Subcutaneous adipose tissue (tissue), 4 donors: Measurements from ENCODE around the gene TMEM151B. TPM values are rescaled to one million over a fixed set of nuclear protein-coding genes. Genes with fewer than 3 reads are reported as not detected.

Source experiments
- total RNA-seq, 4 donors: library from RNA; depleted of rRNA; stranded (reverse); fragments of >200 nt; gene quantifications; one replicate each; pipeline ENCODE4 v1.1.0, GENCODE V29; 2016
- TF ChIP-seq, protein P1 (sequence below): fragments of 450-650 bp; IDR thresholded peaks from one replicate; pipeline ENCODE4 v1.5.1; 2016; ENCODE audit warnings: low read depth, mild to moderate bottlenecking, control low read depth, antibody characterized with exemption, moderate library complexity

The TMEM151B gene
- total RNA-seq, 4 donors from 2014 or later = not detected

DNA sequence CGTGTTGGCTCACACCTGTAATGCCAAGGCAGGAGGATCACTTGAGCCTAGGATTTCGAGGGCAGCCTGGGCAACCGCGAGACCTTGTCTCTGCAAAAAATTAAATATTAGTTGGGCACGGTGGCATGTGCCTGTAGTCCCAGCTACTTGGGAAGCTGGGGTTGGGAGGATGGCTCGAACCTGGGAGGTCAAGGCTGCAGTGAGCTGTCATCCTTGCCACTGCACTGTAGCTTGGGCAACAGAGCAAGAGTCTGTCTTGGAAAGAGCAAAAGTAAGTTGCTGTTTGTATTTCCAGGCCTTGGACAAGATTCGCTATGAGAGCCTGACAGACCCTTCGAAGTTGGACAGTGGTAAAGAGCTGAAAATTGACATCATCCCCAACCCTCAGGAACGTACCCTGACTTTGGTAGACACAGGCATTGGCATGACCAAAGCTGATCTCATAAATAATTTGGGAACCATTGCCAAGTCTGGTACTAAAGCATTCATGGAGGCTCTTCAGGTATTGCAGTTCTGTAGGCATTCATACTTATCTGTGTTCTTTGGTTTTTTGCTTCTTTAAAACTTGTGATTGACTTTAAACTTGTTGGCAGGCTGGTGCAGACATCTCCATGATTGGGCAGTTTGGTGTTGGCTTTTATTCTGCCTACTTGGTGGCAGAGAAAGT is 21.0 kb upstream of the TMEM151B start:
- TF ChIP-seq, protein P1, sequence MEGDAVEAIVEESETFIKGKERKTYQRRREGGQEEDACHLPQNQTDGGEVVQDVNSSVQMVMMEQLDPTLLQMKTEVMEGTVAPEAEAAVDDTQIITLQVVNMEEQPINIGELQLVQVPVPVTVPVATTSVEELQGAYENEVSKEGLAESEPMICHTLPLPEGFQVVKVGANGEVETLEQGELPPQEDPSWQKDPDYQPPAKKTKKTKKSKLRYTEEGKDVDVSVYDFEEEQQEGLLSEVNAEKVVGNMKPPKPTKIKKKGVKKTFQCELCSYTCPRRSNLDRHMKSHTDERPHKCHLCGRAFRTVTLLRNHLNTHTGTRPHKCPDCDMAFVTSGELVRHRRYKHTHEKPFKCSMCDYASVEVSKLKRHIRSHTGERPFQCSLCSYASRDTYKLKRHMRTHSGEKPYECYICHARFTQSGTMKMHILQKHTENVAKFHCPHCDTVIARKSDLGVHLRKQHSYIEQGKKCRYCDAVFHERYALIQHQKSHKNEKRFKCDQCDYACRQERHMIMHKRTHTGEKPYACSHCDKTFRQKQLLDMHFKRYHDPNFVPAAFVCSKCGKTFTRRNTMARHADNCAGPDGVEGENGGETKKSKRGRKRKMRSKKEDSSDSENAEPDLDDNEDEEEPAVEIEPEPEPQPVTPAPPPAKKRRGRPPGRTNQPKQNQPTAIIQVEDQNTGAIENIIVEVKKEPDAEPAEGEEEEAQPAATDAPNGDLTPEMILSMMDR = no peak

DNA sequence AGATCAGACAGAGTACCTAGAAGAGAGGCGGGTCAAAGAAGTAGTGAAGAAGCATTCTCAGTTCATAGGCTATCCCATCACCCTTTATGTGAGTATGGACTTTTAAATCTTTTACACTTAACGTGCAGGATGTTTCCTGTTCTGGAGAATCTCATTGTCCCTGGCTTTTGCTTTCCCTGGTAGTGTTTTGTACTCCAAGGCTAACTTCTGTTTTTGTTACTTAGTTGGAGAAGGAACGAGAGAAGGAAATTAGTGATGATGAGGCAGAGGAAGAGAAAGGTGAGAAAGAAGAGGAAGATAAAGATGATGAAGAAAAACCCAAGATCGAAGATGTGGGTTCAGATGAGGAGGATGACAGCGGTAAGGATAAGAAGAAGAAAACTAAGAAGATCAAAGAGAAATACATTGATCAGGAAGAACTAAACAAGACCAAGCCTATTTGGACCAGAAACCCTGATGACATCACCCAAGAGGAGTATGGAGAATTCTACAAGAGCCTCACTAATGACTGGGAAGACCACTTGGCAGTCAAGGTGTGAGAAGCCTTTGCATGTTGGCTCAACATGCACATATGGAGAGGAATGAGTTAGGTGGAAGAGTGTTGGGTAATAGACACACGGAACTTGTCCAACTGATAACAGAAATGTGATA is 20.1 kb upstream of the TMEM151B start:
- TF ChIP-seq, protein P1 = no peak

DNA sequence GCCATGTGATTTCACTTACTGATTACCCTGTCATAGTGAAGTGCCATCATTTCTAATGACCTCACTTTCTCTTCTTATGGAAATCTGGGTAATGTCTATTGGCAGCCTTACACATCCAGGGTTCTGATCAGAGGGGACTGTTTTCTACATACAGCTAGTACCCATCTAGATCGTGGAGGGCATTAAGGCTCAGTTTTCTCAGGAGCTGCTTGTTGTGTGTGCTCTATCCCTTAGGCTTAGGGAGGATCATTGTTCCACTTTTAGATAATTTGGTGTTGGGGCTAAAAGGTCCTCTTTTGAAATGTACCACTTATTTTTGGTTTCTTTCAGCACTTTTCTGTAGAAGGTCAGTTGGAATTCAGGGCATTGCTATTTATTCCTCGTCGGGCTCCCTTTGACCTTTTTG is 19.5 kb upstream of the TMEM151B start:
- TF ChIP-seq, protein P1 = no peak

DNA sequence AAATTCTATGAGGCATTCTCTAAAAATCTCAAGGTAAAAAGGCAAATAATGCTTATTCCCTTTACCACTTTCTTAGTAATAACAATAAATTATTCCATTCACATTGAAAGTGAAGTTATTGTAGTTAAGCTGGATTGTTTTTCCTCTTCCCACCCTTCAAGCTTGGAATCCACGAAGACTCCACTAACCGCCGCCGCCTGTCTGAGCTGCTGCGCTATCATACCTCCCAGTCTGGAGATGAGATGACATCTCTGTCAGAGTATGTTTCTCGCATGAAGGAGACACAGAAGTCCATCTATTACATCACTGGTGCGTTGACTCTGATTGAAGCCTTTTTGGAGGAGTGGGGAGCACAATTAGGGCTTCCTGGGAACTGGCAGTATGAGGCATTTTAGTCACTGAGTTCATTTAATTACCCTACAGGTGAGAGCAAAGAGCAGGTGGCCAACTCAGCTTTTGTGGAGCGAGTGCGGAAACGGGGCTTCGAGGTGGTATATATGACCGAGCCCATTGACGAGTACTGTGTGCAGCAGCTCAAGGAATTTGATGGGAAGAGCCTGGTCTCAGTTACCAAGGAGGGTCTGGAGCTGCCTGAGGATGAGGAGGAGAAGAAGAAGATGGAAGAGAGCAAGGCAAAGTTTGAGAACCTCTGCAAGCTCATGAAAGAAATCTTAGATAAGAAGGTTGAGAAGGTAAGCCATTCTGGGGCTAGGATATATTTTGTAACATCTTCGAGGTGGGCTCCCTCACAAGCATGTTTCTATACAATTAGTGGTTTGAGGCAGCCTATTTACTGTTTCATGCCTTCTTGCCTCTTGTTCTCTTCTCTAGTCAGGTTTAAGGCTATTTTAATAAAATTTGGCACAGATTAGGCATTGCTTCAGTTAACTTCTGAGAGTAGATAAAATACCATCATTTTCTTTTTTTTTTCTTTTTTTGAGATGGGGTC is 18.4 kb upstream of the TMEM151B start:
- TF ChIP-seq, protein P1 = no peak

DNA sequence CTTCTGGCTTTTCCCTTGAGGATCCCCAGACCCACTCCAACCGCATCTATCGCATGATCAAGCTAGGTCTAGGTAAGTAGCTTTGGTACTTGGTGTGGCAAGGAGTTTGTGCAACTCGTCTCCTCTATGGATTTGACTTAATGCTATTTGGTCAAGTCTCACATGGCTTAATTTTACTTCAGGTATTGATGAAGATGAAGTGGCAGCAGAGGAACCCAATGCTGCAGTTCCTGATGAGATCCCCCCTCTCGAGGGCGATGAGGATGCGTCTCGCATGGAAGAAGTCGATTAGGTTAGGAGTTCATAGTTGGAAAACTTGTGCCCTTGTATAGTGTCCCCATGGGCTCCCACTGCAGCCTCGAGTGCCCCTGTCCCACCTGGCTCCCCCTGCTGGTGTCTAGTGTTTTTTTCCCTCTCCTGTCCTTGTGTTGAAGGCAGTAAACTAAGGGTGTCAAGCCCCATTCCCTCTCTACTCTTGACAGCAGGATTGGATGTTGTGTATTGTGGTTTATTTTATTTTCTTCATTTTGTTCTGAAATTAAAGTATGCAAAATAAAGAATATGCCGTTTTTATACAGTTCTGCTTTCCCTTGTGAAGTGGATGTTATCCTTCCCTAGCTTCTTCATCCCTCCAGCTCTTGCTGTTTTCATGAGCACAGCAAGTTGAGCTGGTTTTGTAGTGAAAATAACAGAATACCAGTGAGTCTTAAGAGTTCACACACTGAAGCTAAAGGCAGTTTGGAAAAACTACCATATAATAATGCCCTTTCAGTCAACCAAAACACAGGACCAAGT is 16.7 kb upstream of the TMEM151B start:
- TF ChIP-seq, protein P1 = no peak

DNA sequence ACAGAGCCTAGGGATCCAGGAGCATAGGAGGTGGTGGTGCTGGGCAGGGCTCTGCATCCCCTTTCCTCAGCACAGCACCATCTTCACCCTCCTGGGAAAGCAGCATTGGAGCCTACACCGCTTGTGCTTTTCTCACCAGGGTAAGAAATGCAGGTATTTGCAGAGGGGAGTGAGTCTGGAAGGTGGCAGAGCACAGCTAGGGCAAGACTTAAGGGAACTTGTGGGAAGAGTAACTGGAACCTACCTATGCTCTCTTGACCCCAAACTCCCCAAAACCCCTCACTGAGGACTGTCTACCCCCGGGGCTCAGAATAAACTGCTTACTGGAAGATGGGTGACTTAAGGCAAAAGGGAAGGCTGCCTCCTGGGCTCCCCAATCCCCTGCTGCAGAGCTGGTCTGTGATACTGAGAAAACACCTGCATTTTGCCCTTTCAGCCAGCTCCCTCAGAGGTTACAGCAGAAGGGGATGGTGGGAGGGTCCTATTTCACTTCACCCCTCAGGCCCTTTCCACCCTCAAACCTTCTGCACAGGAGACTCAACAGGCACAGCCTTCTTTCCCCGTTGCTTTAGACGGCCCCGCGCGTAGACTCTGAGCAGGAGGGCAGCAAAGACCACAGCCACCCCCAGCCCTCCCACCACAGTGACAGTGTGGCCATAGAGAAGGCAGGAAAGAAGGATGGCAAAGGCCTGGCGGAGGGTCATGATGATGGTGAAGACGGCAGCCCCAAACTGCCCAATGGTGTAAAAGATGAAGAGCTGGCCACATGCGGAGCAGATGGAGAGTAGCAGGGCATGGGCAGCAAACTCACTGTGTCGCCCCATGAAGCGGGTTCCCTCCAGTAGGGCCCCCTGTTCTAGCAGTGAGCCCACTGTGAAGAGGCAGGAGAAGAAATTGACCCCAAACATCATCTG is 15.8 kb upstream of the TMEM151B start:
- TF ChIP-seq, protein P1 = no peak
